Effector CD8-positive, alpha-beta T cell (primary cell): ENCODE results near the gene STARD3.
A peak's percentile ranks its signal among the peaks of the same experiment; 100 is the strongest.

Source experiments
- DNase-seq: peaks from one replicate; lab custom pipeline; 2025; lab: John Stamatoyannopoulos, UW

STARD3 gene

DNA sequence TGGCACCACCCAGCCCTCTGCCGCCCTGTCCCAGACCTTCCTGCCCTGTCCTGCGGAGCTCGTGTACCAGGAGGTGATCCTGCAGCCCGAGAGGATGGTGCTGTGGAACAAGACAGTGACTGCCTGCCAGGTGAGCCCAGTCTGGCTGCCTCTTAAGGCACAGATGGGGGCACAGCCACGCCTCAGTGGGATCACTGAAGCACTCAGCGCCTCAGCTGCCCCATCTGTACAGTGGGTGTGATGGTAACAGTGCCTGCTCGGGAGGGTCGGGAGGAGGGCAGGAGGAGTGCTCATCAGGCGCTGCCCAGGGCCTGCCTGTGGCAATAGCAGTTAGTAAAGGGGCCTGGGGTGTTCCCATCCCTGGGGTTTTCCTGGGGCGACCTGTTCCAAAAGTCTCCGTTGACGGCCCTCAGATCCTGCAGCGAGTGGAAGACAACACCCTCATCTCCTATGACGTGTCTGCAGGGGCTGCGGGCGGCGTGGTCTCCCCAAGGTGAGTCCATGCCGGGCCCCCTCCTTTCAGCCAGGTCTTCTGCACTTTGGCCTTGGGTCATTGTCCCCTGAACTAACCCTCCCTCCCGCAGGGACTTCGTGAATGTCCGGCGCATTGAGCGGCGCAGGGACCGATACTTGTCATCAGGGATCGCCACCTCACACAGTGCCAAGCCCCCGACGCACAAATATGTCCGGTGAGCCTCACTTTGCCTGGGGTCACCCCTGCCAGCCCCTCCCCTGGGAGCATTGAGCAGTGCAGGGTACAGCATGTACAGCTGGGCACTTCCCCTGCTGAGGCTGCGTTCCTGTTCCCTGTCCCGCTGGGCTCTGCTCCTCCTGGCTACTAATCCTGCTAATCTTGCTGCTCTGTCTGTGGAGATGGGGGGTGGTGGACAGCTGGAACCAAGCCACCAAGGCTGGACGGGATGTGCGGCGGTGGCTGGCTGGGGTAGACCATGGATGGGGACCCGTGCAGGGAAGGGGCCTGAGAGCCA, 23.7 kb downstream of the STARD3 start:
- DNase-seq, result no peak

DNA sequence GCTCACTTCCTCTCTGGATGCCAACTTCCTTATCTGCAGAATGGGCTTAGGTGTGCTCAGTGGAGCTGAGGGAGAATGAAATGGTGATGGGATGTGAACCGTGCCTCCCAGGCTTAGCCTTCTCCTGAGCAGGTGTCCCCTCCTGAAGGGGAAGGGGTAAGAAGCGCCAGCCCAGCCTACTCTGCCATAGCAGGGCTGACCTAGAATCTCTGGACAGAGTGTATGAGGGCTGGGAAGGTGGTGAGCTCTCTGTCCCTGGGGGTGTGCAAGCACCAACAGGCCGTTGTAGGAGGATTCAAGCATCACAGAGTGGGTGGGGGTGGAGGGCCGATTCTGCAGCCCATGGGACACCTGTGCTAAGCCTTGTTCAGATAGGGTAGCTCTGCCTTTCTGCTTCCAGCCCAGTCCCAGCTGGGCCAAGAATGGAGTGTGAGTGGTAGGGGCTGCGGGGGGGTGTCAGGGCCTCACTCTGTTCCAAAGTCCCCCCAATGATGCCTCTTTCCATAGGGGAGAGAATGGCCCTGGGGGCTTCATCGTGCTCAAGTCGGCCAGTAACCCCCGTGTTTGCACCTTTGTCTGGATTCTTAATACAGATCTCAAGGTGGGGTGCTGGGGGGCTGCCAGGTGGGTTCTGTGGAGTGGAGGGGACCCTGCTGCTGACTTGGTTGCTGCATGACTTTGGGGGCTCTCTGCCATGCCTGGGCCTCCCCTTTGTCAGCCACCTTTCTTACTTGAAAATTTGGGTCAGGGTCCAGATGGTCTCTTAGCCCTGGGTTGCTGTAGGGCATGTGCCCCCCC, 25.0 kb downstream of the STARD3 start:
- no peak for DNase-seq

DNA sequence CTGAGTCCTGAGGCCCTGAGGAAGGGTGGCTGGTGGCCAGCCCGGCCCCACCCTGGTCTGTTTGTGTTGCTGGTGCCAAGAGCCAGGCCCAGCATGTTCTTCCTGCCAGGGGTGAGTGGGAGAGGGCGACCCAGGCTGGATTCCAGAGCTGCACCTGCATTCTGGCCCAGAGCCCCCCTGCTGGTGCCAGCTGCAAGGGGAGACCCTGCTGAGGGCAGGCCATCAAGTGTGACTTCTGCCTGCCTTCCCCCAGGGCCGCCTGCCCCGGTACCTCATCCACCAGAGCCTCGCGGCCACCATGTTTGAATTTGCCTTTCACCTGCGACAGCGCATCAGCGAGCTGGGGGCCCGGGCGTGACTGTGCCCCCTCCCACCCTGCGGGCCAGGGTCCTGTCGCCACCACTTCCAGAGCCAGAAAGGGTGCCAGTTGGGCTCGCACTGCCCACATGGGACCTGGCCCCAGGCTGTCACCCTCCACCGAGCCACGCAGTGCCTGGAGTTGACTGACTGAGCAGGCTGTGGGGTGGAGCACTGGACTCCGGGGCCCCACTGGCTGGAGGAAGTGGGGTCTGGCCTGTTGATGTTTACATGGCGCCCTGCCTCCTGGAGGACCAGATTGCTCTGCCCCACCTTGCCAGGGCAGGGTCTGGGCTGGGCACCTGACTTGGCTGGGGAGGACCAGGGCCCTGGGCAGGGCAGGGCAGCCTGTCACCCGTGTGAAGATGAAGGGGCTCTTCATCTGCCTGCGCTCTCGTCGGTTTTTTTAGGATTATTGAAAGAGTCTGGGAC, 25.8 kb downstream of the STARD3 start:
- no peak for DNase-seq

DNA sequence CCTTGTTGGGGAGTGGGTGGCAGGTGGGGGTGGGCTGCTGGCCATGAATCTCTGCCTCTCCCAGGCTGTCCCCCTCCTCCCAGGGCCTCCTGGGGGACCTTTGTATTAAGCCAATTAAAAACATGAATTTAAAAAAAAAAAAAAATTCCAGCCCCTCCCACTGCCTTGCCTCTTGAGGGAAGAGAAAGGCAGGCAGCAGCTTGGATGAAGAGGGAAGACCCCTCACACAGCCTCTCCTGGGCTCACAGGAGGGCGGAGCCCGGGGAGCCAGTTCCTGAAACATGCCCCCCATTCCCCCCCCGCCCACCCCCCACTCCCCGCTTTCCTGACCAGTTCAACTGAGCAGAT, 26.4 kb downstream of the STARD3 start:
- DNase-seq, result no peak

DNA sequence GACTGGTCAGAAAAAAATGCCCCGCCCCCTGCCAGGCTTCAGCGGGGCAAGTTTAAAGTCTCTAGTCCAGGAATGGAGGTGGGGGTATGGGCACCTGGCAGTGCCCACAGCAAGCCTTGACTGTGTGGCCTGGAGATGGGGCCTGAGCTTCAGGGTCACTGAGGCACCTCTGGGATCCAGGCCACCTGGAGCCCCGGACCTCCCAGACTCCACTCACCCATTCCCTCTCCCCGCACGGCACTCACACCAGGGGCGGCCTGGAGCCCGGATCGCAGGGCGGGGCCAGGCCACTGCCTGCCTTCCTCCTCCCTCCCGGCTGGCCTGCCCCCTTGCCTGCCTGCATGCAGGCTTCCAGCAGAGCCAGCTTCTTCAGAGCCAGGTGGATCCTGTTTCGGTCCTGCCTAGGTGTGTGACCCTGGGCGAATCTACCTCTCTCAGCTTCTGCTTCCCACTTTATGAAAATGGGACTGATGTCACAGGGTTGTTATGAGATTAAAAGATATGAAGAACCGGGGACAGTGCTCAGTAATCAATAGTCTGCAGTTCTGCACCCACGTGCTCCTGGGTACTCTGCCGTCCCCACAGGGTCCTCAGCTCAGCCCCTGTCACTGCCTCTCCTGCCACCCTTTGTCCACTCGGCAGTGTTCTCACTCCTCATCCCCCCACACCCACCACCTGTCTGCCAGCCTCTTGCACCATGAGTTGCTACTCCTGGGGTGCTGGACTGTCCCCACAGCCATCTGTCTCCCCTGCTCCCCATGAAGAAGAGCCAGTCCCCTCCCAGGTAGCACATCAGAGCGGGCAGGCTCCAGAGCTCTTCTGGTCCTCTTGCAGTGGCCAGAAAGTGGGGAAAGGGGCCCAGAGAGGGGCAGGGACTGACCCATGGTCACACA, 27.0 kb downstream of the STARD3 start:
- no peak for DNase-seq

DNA sequence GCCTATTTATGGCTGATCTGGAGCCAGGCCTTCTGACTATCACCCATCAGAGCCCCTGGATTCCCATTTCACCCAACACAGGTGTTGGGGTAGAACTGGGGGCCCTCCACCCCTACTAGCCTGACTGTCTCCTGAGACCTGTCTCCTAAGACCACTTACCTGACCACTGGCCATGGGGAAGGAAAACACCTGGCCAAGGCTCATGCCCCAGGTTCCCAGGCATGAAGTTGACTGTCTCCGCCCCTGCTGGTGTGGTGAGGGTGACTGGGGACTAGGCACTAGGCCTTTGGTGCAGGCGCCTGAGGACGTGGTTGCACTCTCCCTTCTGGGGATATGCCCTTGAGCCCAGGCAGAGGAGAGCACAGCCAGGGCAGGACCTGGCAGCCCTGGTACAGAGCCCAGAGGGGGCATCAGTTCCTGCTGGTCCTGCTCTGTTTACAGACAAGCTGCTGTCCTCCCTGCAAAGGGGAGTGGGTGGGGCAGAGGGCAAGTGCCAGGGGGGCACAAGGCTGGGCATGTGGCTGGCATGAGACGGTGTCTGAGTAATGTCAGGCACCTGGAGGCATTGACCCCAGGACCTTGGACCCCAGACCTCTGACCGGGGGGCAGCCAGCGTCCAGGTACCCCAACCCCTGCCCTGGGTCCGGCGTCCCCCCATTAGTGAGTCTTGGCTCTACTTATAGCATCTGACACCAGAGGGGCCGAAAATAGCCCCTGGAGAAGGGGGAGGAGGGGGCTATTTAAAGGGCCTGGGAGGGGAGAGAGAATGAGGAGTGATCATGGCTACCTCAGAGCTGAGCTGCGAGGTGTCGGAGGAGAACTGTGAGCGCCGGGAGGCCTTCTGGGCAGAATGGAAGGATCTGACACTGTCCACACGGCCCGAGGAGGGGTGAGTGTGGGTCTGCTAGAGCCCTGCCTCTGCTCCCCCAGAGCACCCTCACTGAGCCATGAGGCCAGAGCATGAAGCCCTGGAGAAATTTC, 27.9 kb downstream of the STARD3 start, which contains the start of gene TCAP:
TSS of gene TCAP (plus strand) at position 769 of the 981 bp plus-strand sequence. CDS start at position 780, 11 bp downstream.
- DNase-seq, result no peak

DNA sequence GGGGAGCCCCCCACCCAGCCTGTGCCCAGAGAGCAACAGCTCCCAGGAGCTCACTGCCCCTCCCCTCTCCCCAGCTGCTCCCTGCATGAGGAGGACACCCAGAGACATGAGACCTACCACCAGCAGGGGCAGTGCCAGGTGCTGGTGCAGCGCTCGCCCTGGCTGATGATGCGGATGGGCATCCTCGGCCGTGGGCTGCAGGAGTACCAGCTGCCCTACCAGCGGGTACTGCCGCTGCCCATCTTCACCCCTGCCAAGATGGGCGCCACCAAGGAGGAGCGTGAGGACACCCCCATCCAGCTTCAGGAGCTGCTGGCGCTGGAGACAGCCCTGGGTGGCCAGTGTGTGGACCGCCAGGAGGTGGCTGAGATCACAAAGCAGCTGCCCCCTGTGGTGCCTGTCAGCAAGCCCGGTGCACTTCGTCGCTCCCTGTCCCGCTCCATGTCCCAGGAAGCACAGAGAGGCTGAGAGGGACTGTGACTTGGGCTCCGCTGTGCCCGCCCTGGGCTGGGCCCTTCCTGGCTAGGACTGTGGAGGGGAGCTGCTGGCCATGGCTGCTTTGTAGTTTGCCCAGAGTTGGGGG, 28.8 kb downstream of the STARD3 start:
- no peak for DNase-seq

DNA sequence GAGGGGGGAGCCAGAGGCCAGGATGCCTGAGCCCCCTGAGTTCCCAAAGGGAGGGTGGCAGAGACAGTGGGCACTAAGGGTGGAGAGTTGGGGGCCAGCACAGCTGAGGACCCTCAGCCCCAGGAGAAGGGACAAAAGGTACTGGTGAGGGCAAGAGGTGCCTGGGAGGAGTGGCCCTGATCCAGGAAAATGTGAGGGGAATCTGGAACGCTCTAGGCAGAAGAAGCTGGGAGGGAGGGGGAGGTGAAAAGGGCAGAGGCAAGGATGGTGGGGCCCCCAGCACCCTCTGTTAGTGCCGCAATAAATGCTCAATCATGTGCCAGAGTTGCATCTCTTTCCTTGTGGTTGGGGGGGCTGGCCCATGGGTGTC, 29.3 kb downstream of the STARD3 start:
- DNase-seq, result no peak

DNA sequence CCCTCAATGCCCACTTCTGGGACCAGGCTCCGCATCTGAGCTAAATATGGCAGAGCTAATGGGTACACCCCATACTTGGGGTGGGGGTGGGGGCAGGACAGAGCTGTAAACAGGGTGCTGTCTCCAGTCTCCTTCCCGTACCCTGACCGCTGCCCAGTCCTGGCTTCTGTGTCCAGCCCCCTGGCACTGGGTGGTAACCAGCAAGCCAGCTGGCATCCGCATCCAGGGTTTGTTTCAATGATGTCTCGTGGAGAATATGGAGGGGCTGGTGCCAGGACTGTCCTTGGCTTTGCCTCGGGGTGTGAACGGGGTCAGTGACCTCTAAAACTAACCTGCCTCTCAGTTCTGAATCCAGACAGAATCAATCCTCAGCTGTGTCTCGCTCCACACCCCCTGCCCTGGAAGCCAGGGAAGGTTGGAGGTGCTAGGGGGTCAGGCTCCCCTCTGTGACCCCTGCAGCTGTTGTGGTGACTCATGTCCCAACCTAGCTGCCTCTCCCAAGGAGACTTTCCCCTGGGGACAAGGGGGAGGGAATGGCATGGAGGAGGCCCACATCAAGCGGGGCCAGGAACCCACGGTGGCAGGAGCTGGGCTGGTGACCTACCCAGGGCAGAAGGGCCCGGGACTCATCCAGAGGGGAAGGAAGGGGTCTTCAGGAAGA, 29.8 kb downstream of the STARD3 start:
- DNase-seq, result no peak

DNA sequence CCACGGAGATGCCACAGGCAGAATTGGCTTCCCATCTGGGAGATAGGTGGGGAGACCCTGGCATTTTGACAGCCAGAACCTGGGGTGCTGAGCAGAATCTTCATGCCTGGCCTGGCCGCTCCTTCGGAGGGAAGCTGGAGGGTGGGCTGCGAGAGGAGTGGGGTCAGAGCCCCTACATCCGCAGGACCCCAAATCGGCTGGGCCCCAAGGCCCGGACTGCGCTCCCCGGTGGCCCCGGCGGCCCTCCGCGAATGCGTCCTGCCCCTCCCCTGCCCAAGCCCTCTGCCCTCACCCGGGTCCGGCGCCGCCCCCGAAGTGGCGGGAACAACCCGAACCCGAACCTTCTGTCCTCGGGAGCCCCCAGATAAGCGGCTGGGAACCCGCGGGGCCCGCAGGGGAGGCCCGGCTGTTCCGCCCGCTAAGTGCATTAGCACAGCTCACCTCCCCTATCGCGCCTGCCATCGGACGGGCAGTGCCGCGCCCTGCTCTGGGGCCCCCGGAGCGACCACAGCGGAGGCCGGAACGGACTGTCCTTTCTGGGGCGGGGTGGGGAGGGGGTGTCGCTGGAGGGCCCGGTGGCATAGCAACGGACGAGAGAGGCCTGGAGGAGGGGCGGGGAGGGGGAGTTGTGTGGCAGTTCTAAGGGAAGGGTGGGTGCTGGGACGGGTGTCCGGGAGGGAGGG, 30.5 kb downstream of the STARD3 start:
- DNase-seq, result no peak

DNA sequence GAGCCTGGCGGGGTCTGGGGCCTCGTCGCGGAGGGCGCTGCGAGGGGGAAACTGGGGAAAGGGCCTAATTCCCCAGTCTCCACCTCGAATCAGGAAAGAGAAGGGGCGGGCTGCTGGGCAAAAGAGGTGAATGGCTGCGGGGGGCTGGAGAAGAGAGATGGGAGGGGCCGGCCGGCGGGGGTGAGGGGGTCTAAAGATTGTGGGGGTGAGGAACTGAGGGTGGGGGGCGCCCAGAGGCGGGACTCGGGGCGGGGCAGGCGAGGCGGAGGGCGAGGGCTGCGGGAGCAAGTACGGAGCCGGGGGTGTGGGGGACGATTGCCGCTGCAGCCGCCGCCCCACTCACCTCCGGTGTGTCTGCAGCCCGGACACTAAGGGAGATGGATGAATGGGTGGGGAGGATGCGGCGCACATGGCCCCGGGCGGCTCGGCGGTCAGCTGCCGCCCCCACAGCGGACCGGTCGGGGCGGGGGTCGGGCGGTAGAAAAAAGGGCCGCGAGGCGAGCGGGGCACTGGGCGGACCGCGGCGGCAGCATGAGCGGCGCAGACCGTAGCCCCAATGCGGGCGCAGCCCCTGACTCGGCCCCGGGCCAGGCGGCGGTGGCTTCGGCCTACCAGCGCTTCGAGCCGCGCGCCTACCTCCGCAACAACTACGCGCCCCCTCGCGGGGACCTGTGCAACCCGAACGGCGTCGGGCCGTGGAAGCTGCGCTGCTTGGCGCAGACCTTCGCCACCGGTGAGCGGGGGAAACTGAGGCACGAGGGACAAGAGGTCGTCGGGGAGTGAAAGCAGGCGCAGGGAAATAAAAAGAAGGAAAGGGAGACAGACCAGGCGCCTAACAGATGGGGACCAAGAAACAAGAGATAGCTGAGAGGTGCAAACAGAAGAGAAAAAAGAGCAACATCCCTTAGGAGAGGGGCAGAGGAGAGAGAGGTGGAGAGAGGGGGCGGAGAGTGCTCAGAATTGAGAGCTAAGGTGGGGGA, 31.3 kb downstream of the STARD3 start, which contains the start of gene PNMT:
TSS of gene PNMT (plus strand) at position 509 of the 980 bp plus-strand sequence. CDS start at position 532, 23 bp downstream.
- peak; percentile 36 for DNase-seq

DNA sequence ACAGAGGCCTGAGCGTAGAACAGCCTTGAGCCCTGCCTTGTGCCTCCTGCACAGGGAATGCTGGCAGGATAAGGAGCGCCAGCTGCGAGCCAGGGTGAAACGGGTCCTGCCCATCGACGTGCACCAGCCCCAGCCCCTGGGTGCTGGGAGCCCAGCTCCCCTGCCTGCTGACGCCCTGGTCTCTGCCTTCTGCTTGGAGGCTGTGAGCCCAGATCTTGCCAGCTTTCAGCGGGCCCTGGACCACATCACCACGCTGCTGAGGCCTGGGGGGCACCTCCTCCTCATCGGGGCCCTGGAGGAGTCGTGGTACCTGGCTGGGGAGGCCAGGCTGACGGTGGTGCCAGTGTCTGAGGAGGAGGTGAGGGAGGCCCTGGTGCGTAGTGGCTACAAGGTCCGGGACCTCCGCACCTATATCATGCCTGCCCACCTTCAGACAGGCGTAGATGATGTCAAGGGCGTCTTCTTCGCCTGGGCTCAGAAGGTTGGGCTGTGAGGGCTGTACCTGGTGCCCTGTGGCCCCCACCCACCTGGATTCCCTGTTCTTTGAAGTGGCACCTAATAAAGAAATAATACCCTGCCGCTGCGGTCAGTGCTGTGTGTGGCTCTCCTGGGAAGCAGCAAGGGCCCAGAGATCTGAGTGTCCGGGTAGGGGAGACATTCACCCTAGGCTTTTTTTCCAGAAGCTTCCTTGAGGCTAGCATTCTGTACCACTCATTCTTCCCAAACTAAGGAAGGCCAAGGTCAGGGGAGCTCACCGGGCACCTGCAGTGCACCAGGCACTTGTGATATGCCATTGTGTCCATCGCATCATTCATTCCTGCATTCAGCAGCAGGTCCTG, 33.2 kb downstream of the STARD3 start:
- DNase-seq, result no peak

DNA sequence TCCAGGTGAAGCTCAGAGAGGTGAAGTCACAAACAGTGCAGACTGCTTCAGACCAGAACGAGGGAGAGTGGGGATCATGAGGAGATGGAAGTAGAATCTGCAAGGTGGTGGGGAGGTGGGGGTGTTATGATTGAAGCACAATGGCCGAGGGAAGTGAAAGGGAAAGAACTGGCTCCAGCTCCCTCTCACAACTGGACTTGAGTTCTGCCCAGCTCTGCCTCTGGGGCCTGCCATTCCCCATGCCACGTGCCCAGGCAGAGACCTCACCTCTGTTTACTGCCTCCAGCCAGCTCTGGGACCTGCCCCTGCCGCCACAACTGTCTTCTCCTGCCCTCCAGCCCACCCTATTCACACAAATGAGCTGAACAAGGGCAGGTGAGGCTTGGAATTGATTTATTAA, 33.8 kb downstream of the STARD3 start:
- DNase-seq, result no peak

DNA sequence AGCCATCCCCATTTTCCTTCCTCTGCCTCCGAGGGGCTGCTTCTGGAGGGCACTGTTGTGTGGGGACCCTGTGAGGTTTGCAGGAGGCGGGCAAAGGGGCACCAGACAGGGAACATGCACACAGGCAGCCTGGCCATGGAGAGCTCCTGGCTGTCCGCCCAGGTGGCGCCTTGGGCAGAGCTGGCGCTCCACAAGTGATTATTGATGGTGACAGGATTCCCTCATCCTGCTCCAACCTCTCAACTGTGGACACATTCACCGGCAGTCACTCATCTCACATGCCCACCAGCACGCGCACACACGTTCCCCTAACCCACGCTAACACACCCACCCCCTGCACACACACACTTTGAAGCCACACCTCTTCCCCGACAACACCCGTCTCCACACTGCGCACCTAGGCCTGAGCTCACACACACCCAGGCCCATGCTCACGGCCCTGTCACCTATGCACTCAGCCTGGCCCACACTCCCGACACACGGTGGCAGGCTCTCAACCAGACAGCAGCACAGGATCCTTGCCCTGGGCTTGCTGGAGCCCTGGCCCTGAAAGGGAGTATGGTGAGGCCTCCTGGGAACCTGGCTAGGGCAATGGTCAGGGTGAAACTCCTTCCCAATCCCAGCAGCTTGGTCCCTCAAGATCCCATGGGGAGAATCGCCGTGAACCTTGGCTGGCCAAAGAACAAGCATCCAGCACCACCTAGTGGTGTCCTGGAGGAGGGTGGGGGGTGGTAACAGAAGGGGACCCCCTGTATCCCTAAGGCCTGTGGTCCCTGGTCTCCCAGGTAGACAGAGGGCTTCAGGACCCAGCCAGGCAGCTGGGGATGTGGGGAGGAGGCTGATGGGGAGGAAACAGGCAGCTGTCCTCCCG, 34.9 kb downstream of the STARD3 start:
- no peak for DNase-seq
